Measurements from ENCODE around the gene SWT1. TPM values are rescaled to one million over a fixed set of nuclear protein-coding genes. Genes with fewer than 3 reads are reported as not detected.
"Not testable (repeated sequence)": the region's sequence is repeated elsewhere in the genome, so short reads cannot be mapped to it uniquely, and the experiment has no call there.

Gene SWT1
- total and polyA plus RNA-seq, 5 experiments from 2014 or later, result 3.3 to 10.4 (median 6.5) TPM

- H3K4me1 Mint-ChIP-seq, result peaks cover 2 to 13% (median 9%) of the 10 kb centered on the region in 4 donors
- not testable (repeated sequence) for ATAC-seq, DNase-seq
Measured at GRCh38 chr1:185255595-185255994, 98.6 kb downstream of the SWT1 start.

GRCh38 chr1:185257116-185257949 lies 100.4 kb downstream of the SWT1 start:
- Mint-ChIP-seq H3K4me3 (peak overlapping the region; percentile 19 to 75 (median 52)), H3K4me1 (peaks cover 2 to 13% (median 9%) of the 10 kb centered on the region in 4 donors), H3K9me3 (peaks cover 0 to 24% (median 7%) of the 10 kb centered on the region in 9 donors), H3K27ac (peak overlapping the region; percentile 28 to 87 (median 78))
- DNase-seq, result peak in 1 of 10 donors; percentile 2
- H3K36me3 Mint-ChIP-seq, ATAC-seq, H3K27me3 Mint-ChIP-seq: not testable (repeated sequence)
- POLR2A ChIA-PET, result interaction anchor here (1.0 to 1.1 kb wide), 2 partner anchors 24 to 60 kb away, joined by 3 to 5 read pairs; partner anchors contain the start of gene IVNS1ABP

More at GRCh38 chr1:185255595-185255994, 98.6 kb downstream of the SWT1 start:
- H3K36me3 Mint-ChIP-seq, POLR2A ChIA-PET, H3K27ac Mint-ChIP-seq, H3K27me3 Mint-ChIP-seq, H3K4me3 Mint-ChIP-seq: not testable (repeated sequence)
- peaks cover 0 to 21% (median 6%) of the 10 kb centered on the region in 9 donors for H3K9me3 Mint-ChIP-seq

- Mint-ChIP-seq H3K27me3 (no peaks in the 10 kb centered on the region), H3K4me3 (peak overlapping the region in 5 of 10 donors; percentile 19 to 50 (median 26)), H3K27ac (peak overlapping the region in 7 of 10 donors; percentile 18 to 87 (median 60)), H3K9me3 (peaks cover 0 to 24% (median 7%) of the 10 kb centered on the region in 9 donors), H3K36me3 (peaks cover 0 to 9% (median 6%) of the 10 kb centered on the region in 3 donors), H3K4me1 (peaks cover 2 to 13% (median 9%) of the 10 kb centered on the region in 4 donors)
- POLR2A ChIA-PET, result interaction anchor here (1.0 to 1.1 kb wide), 2 partner anchors 24 to 59 kb away, joined by 3 to 5 read pairs; partner anchors contain the start of gene IVNS1ABP
- no peak for DNase-seq
- no peak for ATAC-seq
Measured at GRCh38 chr1:185257950-185258208, 100.9 kb downstream of the SWT1 start.

- no peaks in the 10 kb centered on the region for H3K27me3 Mint-ChIP-seq
- peaks cover 2 to 13% (median 9%) of the 10 kb centered on the region in 4 donors for H3K4me1 Mint-ChIP-seq
- ATAC-seq (no peak), DNase-seq (no peak)
- peaks cover 0 to 24% (median 7%) of the 10 kb centered on the region in 9 donors for H3K9me3 Mint-ChIP-seq
- peak overlapping the region in 6 of 10 donors; percentile 5 to 76 (median 44) for H3K27ac Mint-ChIP-seq
- POLR2A ChIA-PET, result interaction anchor here (1.0 kb wide), 1 partner anchor 23 kb away, joined by 5 read pairs; no protein-coding TSS in a partner anchor
- peak overlapping the region in 1 of 10 donors; percentile 46 for H3K4me3 Mint-ChIP-seq
- H3K36me3 Mint-ChIP-seq, result peaks cover 0 to 12% (median 6%) of the 10 kb centered on the region in 3 donors
Measured at GRCh38 chr1:185258676-185259075, 101.7 kb downstream of the SWT1 start.

GRCh38 chr1:185260611-185261010 lies 103.6 kb downstream of the SWT1 start:
- Mint-ChIP-seq H3K27ac (peak overlapping the region in 1 of 10 donors; percentile 25), H3K9me3 (peaks cover 0 to 21% (median 4%) of the 10 kb centered on the region in 9 donors), H3K4me1 (peaks cover 2 to 13% (median 9%) of the 10 kb centered on the region in 4 donors), H3K36me3 (peaks cover 0 to 15% (median 6%) of the 10 kb centered on the region in 3 donors), H3K27me3 (no peaks in the 10 kb centered on the region), H3K4me3 (no peak overlapping the region)
- POLR2A ChIA-PET, result no interaction called here
- ATAC-seq (no peak), DNase-seq (no peak)

GRCh38 chr1:185262151-185262550 lies 105.2 kb downstream of the SWT1 start:
- POLR2A ChIA-PET, result interaction anchor here (1.3 kb wide), 1 partner anchor 55 kb away, joined by 3 read pairs; the partner anchor contains the start of gene IVNS1ABP
- no peak overlapping the region for H3K27ac Mint-ChIP-seq
- H3K27me3 Mint-ChIP-seq, result no peaks in the 10 kb centered on the region

GRCh38 chr1:185263292-185263691 lies 106.3 kb downstream of the SWT1 start:
- DNase-seq, result no peak
- ATAC-seq, result no peak
- Mint-ChIP-seq H3K27ac (no peak overlapping the region), H3K4me3 (no peak overlapping the region), H3K36me3 (peaks cover 0 to 15% (median 6%) of the 10 kb centered on the region in 3 donors), H3K4me1 (peaks cover 0 to 5% (median 2%) of the 10 kb centered on the region in 4 donors), H3K9me3 (peaks cover 0 to 11% (median 3%) of the 10 kb centered on the region in 9 donors), H3K27me3 (no peaks in the 10 kb centered on the region)
- POLR2A ChIA-PET, result interaction anchor here (0.7 to 1.3 kb wide), 2 partner anchors 15 to 54 kb away, joined by 3 to 4 read pairs; partner anchors contain the start of gene IVNS1ABP

More at GRCh38 chr1:185262151-185262550, 105.2 kb downstream of the SWT1 start:
- Mint-ChIP-seq H3K9me3 (peaks cover 0 to 16% (median 4%) of the 10 kb centered on the region in 9 donors), H3K4me1 (peaks cover 0 to 13% (median 4%) of the 10 kb centered on the region in 4 donors), H3K4me3 (no peak overlapping the region), H3K36me3 (peaks cover 0 to 15% (median 6%) of the 10 kb centered on the region in 3 donors)
- DNase-seq, result no peak
- ATAC-seq, result no peak

- ATAC-seq (no peak), DNase-seq (no peak)
- H3K4me1 Mint-ChIP-seq, result peaks cover 0 to 2% (median under 1%) of the 10 kb centered on the region in 4 donors
- H3K4me3 Mint-ChIP-seq, result no peak overlapping the region
- H3K36me3 Mint-ChIP-seq, result peaks cover 0 to 15% (median 6%) of the 10 kb centered on the region in 3 donors
- POLR2A ChIA-PET, result interaction anchor here (0.7 kb wide), 1 partner anchor 15 kb away, joined by 4 read pairs; no protein-coding TSS in a partner anchor
- H3K27ac Mint-ChIP-seq, result no peak overlapping the region
- peaks cover 0 to 9% (median 3%) of the 10 kb centered on the region in 9 donors for H3K9me3 Mint-ChIP-seq
- H3K27me3 Mint-ChIP-seq, result no peaks in the 10 kb centered on the region
Measured at GRCh38 chr1:185263780-185264179, 106.8 kb downstream of the SWT1 start.

- no peaks in the 10 kb centered on the region for H3K27me3 Mint-ChIP-seq
- DNase-seq (no peak), ATAC-seq (no peak)
- H3K4me1 Mint-ChIP-seq, result no peaks in the 10 kb centered on the region
- no peak overlapping the region for H3K27ac Mint-ChIP-seq
- POLR2A ChIA-PET, result no interaction called here
- peaks cover 0 to 8% (median 6%) of the 10 kb centered on the region in 3 donors for H3K36me3 Mint-ChIP-seq
- peaks cover 0 to 6% (median 1%) of the 10 kb centered on the region in 9 donors for H3K9me3 Mint-ChIP-seq
- H3K4me3 Mint-ChIP-seq, result no peak overlapping the region
Measured at GRCh38 chr1:185265314-185265713, 108.3 kb downstream of the SWT1 start.

GRCh38 chr1:185267301-185267700 lies 110.3 kb downstream of the SWT1 start:
- Mint-ChIP-seq H3K4me3 (no peak overlapping the region), H3K27ac (no peak overlapping the region), H3K36me3 (peaks cover 0 to 7% (median 3%) of the 10 kb centered on the region in 3 donors), H3K9me3 (no peaks in the 10 kb centered on the region), H3K4me1 (no peaks in the 10 kb centered on the region), H3K27me3 (no peaks in the 10 kb centered on the region)
- DNase-seq, result no peak
- no peak for ATAC-seq
- POLR2A ChIA-PET, result interaction anchor here (1.3 kb wide), 1 partner anchor 49 kb away, joined by 3 read pairs; no protein-coding TSS in a partner anchor

GRCh38 chr1:185267701-185268100 lies 110.7 kb downstream of the SWT1 start:
- Mint-ChIP-seq H3K27me3 (no peaks in the 10 kb centered on the region), H3K9me3 (no peaks in the 10 kb centered on the region), H3K36me3 (peaks cover 0 to 7% (median 3%) of the 10 kb centered on the region in 3 donors), H3K4me1 (no peaks in the 10 kb centered on the region), H3K4me3 (no peak overlapping the region), H3K27ac (no peak overlapping the region)
- ATAC-seq, result no peak
- no peak for DNase-seq
- POLR2A ChIA-PET, result interaction anchor here (1.3 kb wide), 1 partner anchor 49 kb away, joined by 3 read pairs; no protein-coding TSS in a partner anchor

- Mint-ChIP-seq H3K4me1 (no peaks in the 10 kb centered on the region), H3K27me3 (no peaks in the 10 kb centered on the region), H3K27ac (no peak overlapping the region), H3K4me3 (no peak overlapping the region), H3K9me3 (no peaks in the 10 kb centered on the region), H3K36me3 (peaks cover 0 to 6% (median 3%) of the 10 kb centered on the region in 3 donors)
- ATAC-seq (no peak), DNase-seq (no peak)
- POLR2A ChIA-PET, result no interaction called here
Measured at GRCh38 chr1:185268352-185268751, 111.4 kb downstream of the SWT1 start.

- no peaks in the 10 kb centered on the region for H3K27me3 Mint-ChIP-seq
- POLR2A ChIA-PET, result no interaction called here
- H3K9me3 Mint-ChIP-seq, result no peaks in the 10 kb centered on the region
- H3K27ac Mint-ChIP-seq, result no peak overlapping the region
- no peak for DNase-seq
- H3K36me3 Mint-ChIP-seq, result peaks cover 0 to 3% (median 0%) of the 10 kb centered on the region in 3 donors
- no peak overlapping the region for H3K4me3 Mint-ChIP-seq
- no peaks in the 10 kb centered on the region for H3K4me1 Mint-ChIP-seq
- ATAC-seq, result no peak
Measured at GRCh38 chr1:185271921-185272320, 115.0 kb downstream of the SWT1 start.

Measured in naive thymus-derived CD8-positive, alpha-beta T cell (primary cell).